IPS DF 6.9 (cell line): ENCODE measurements around the gene TSC22D4.

Experiments
- DNase-seq: peaks from one replicate; pipeline ENCODE4 v3.0.0-alpha.2; 2013; ENCODE audit warnings: low read depth, low spot score
- H3K27ac ChIP-seq: one replicate; pipeline ENCODE4 v1.5.1; 2013; ENCODE audit warnings: low read length, control low read depth
- H3K27me3 ChIP-seq: 2 replicates; pipeline ENCODE4 v1.6.1; 2013; ENCODE audit warnings: mild to moderate bottlenecking, low read length; ENCODE audit not compliant: control insufficient read depth, insufficient read depth
- H3K36me3 ChIP-seq: 2 replicates; pipeline ENCODE4 v1.6.1; 2013; ENCODE audit warnings: low read length; ENCODE audit not compliant: control insufficient read depth, insufficient read depth
- H3K4me1 ChIP-seq: 2 replicates; pipeline ENCODE4 v1.6.1; 2013; ENCODE audit warnings: low read length; ENCODE audit not compliant: control insufficient read depth, insufficient read depth
- H3K4me3 ChIP-seq: 2 replicates; pipeline ENCODE4 v1.5.1; 2013; ENCODE audit warnings: mild to moderate bottlenecking, low read length
- H3K9me3 ChIP-seq: 2 replicates; pipeline ENCODE4 v1.6.1; 2013; ENCODE audit warnings: low read length, inconsistent platforms; ENCODE audit not compliant: control insufficient read depth, insufficient read depth
- WGBS: extraction: QIAGEN DNeasy Blood & Tissue Kit; methylation state at CpG from one replicate; pipeline ENCODE4 v1.1.7; 2013; ENCODE audit warnings: mixed read lengths, missing lambda C conversion rate; ENCODE audit not compliant: insufficient read length, insufficient coverage; 5-methylcytosine and 5-hydroxymethylcytosine counted together

The TSC22D4 gene

GRCh38 chr7:100433592-100434296 is 45.3 kb downstream of the TSC22D4 start:
- no peaks in the 10 kb centered on the region for H3K27me3 ChIP-seq
- H3K4me1 ChIP-seq = peaks cover 6% of the 10 kb centered on the region
- H3K27ac ChIP-seq = no peak overlapping the region
- WGBS = no CpG with 5 or more reads among the region's 10 CpGs
- no peak for DNase-seq
- H3K9me3 ChIP-seq = no peaks in the 10 kb centered on the region
- H3K36me3 ChIP-seq = peaks cover 17% of the 10 kb centered on the region
- H3K4me3 ChIP-seq = no peak overlapping the region

- Histone ChIP-seq H3K4me1 (peaks cover 6% of the 10 kb centered on the region), H3K27me3 (no peaks in the 10 kb centered on the region), H3K9me3 (no peaks in the 10 kb centered on the region), H3K4me3 (no peak overlapping the region), H3K36me3 (peaks cover 17% of the 10 kb centered on the region), H3K27ac (no peak overlapping the region)
- WGBS = no CpG with 5 or more reads among the region's 4 CpGs
- no peak for DNase-seq
Measured at GRCh38 chr7:100433276-100433591, 45.8 kb downstream of the TSC22D4 start.

GRCh38 chr7:100432621-100433275 is 46.3 kb downstream of the TSC22D4 start:
- no CpG with 5 or more reads among the region's 21 CpGs for WGBS
- H3K9me3 ChIP-seq = no peaks in the 10 kb centered on the region
- H3K4me3 ChIP-seq = no peak overlapping the region
- H3K36me3 ChIP-seq = peaks cover 17% of the 10 kb centered on the region
- no peak overlapping the region for H3K27ac ChIP-seq
- H3K27me3 ChIP-seq = peaks cover 1% of the 10 kb centered on the region; the same call in 1 of the 2 replicates
- no peak for DNase-seq
- peaks cover 6% of the 10 kb centered on the region for H3K4me1 ChIP-seq

- Histone ChIP-seq H3K27me3 (peaks cover 4% of the 10 kb centered on the region; the same call in 1 of the 2 replicates), H3K9me3 (no peaks in the 10 kb centered on the region), H3K4me1 (peaks cover 6% of the 10 kb centered on the region), H3K4me3 (no peak overlapping the region), H3K36me3 (peaks cover 17% of the 10 kb centered on the region), H3K27ac (no peak overlapping the region)
- no peak for DNase-seq
- WGBS = no CpG with 5 or more reads among the region's 4 CpGs
Measured at GRCh38 chr7:100432053-100432452, 47.0 kb downstream of the TSC22D4 start.

GRCh38 chr7:100431286-100431735 is 47.7 kb downstream of the TSC22D4 start:
- Histone ChIP-seq H3K9me3 (no peaks in the 10 kb centered on the region), H3K4me1 (peaks cover 6% of the 10 kb centered on the region), H3K4me3 (no peak overlapping the region), H3K27me3 (peaks cover 4% of the 10 kb centered on the region; the same call in 1 of the 2 replicates), H3K27ac (no peak overlapping the region), H3K36me3 (peaks cover 17% of the 10 kb centered on the region)
- no CpG with 5 or more reads among the region's 23 CpGs for WGBS
- DNase-seq = no peak

GRCh38 chr7:100430493-100431285 is 48.3 kb downstream of the TSC22D4 start:
- WGBS = no CpG with 5 or more reads among the region's 31 CpGs
- H3K36me3 ChIP-seq = peaks cover 17% of the 10 kb centered on the region
- H3K27ac ChIP-seq = no peak overlapping the region
- no peaks in the 10 kb centered on the region for H3K9me3 ChIP-seq
- peaks cover 4% of the 10 kb centered on the region; the same call in 1 of the 2 replicates for H3K27me3 ChIP-seq
- peak overlapping the region; percentile 77; the same call in 1 of the 2 replicates for H3K4me3 ChIP-seq
- peaks cover 6% of the 10 kb centered on the region for H3K4me1 ChIP-seq
- no peak for DNase-seq

- peaks cover 17% of the 10 kb centered on the region for H3K36me3 ChIP-seq
- H3K27me3 ChIP-seq = peaks cover 4% of the 10 kb centered on the region; the same call in 1 of the 2 replicates
- no CpG with 5 or more reads among the region's 95 CpGs for WGBS
- H3K9me3 ChIP-seq = no peaks in the 10 kb centered on the region
- H3K4me1 ChIP-seq = peaks cover 6% of the 10 kb centered on the region
- peak within 1 kb of the TSS; percentile 77 for H3K4me3 ChIP-seq
- DNase-seq = no peak
- H3K27ac ChIP-seq = no peak within 1 kb of the TSS
Measured at GRCh38 chr7:100429637-100430492, 49.1 kb downstream of the TSC22D4 start, which contains the start of gene MEPCE. Gene MEPCE, plus strand, starts transcription at chr7:100429831. Its CDS starts 188 bp downstream, at chr7:100430019.

- H3K27ac ChIP-seq = no peak overlapping the region
- peak overlapping the region; percentile 77; the same call in 1 of the 2 replicates for H3K4me3 ChIP-seq
- DNase-seq = peak; percentile 99
- H3K27me3 ChIP-seq = peaks cover 4% of the 10 kb centered on the region; the same call in 1 of the 2 replicates
- no peaks in the 10 kb centered on the region for H3K9me3 ChIP-seq
- H3K36me3 ChIP-seq = peaks cover 14% of the 10 kb centered on the region
- peaks cover 6% of the 10 kb centered on the region for H3K4me1 ChIP-seq
- no CpG with 5 or more reads among the region's 40 CpGs for WGBS
Measured at GRCh38 chr7:100428967-100429636, 49.9 kb downstream of the TSC22D4 start.

- no peak within 1 kb of the TSS for H3K27ac ChIP-seq
- WGBS = no CpG with 5 or more reads among the region's 66 CpGs
- peaks cover 6% of the 10 kb centered on the region for H3K4me1 ChIP-seq
- peaks cover 11% of the 10 kb centered on the region for H3K36me3 ChIP-seq
- peaks cover 4% of the 10 kb centered on the region; the same call in 1 of the 2 replicates for H3K27me3 ChIP-seq
- H3K4me3 ChIP-seq = peak within 1 kb of the TSS; percentile 77; the same call in 1 of the 2 replicates
- DNase-seq = peak; percentile 95
- H3K9me3 ChIP-seq = no peaks in the 10 kb centered on the region
Measured at GRCh38 chr7:100428199-100428966, 50.6 kb downstream of the TSC22D4 start, which contains the start of gene ZCWPW1. Gene ZCWPW1, minus strand, starts transcription at chr7:100428703. Its CDS starts 8,054 bp downstream, at chr7:100420649.
